K562 (cell line): ENCODE measurements around the gene RPL27. TPM values are rescaled to one million over a fixed set of nuclear protein-coding genes. Genes with fewer than 3 reads are reported as not detected.

Source experiments
- ARHGAP35 ChIP-seq: fragments of 450-650 bp; IDR thresholded peaks from 2 replicates; pipeline ENCODE4 v1.6.1; 2018; ENCODE audit not compliant: partially characterized antibody
- BACH1 ChIP-seq: fragments of 200-800 bp; sonication (Bioruptor generic); IDR thresholded peaks from 2 replicates; pipeline ENCODE4 v1.6.1; 2016; ENCODE audit warnings: missing genetic modification characterization, missing compliant biosample characterization
- ELF2 ChIP-seq: fragments of 250-450 bp; sonication (Bioruptor Pico); IDR thresholded peaks from 2 replicates; pipeline ENCODE4 v1.5.0; 2021; ENCODE audit warnings: mild to moderate bottlenecking
- MTA1 ChIP-seq: fragments of 450-650 bp; IDR thresholded peaks from 2 replicates; pipeline ENCODE4 v1.6.1; 2017; ENCODE audit warnings: borderline replicate concordance
- NR3C1 ChIP-seq: sonication (generic); formaldehyde crosslinking; IDR thresholded peaks from 2 replicates; pipeline ENCODE4 v1.8.1; 2022; ENCODE audit warnings: missing genetic modification reagents
- PCBP1 ChIP-seq: fragments of 200-400 bp; formaldehyde crosslinking; IDR thresholded peaks from 2 replicates; pipeline ENCODE4 v1.6.1; 2018; ENCODE audit warnings: mild to moderate bottlenecking, low read depth, low read length; ENCODE audit not compliant: poor library complexity, severe bottlenecking
- POLR2H ChIP-seq: IDR thresholded peaks from 2 replicates; pipeline ENCODE4 v1.6.1; 2016; ENCODE audit warnings: missing genetic modification characterization, low read depth, mild to moderate bottlenecking, control low read depth, missing compliant biosample characterization, moderate library complexity
- SPI1 ChIP-seq: IDR thresholded peaks from 2 replicates; pipeline ENCODE4 v1.6.1; 2011; ENCODE audit warnings: low read depth, low read length, control low read depth, borderline replicate concordance
- ZNF644 ChIP-seq: fragments of 200-800 bp; sonication (Bioruptor generic); IDR thresholded peaks from 2 replicates; pipeline ENCODE4 v1.6.1; 2016; ENCODE audit warnings: low read depth, missing genetic modification characterization, missing compliant biosample characterization
- ZNF77 ChIP-seq: fragments of 250-450 bp; sonication (Bioruptor Pico); IDR thresholded peaks from 2 replicates; pipeline ENCODE4 v1.5.0; 2020
- polyA plus RNA-seq, 8 experiments: library from polyadenylated mRNA; depleted of rRNA in 4 of 8; stranded (reverse) in 5 of 8; unstranded in 3 of 8; fragments of >200 nt; fragmentation: Nextera tagmentation in 2 of 8; fragmentation: Illumina TruSeq in 1 of 8; extraction: Ambion mirVana in 2 of 8; extraction: Trizol in 1 of 8; gene quantifications; 2 replicates each; pipeline versions ENCODE4 v1.2.1 to v1.2.3, GENCODE V29; 2011 to 2014; ENCODE audit warnings: inconsistent platforms in 1 of 8, missing spikeins in 1 of 8
- total RNA-seq, 7 experiments: library from RNA; depleted of rRNA in 6 of 7; stranded (reverse); fragments of >200 nt in 6 of 7; fragmentation: Illumina TruSeq in 2 of 7; extraction: Trizol in 2 of 7; gene quantifications; 2 replicates each; pipeline versions ENCODE4 v1.2.1 to v1.2.3, GENCODE V29; 2011 to 2021; ENCODE audit warnings: low replicate concordance in 1 of 7
- TF ChIP-seq, protein P1 (sequence below): fragments of 450-650 bp; IDR thresholded peaks from 2 replicates; pipeline ENCODE4 v1.7.0; 2016; ENCODE audit warnings: borderline replicate concordance
- TF ChIP-seq, protein P2 (sequence below): sonication (generic); formaldehyde crosslinking; IDR thresholded peaks from 2 replicates; pipeline ENCODE4 v1.5.0; 2020; ENCODE audit warnings: missing genetic modification reagents
- TF ChIP-seq, protein P3 (sequence below): sonication (generic); formaldehyde crosslinking; IDR thresholded peaks from 2 replicates; pipeline ENCODE4 v1.8.0; 2023; ENCODE audit warnings: missing genetic modification reagents, mild to moderate bottlenecking, borderline replicate concordance
- TF ChIP-seq, protein P4 (sequence below): fragments of 250-450 bp; sonication (Bioruptor Pico); IDR thresholded peaks from 2 replicates; pipeline ENCODE4 v1.4.0; 2020; ENCODE audit warnings: mild to moderate bottlenecking

RPL27 gene
- total and polyA plus RNA-seq, 9 of the 15 experiments (the other 6 are each of a cell fraction or from before 2014, with no cell fraction given) = 1,539 to 6,155 (median 3,710) TPM

DNA sequence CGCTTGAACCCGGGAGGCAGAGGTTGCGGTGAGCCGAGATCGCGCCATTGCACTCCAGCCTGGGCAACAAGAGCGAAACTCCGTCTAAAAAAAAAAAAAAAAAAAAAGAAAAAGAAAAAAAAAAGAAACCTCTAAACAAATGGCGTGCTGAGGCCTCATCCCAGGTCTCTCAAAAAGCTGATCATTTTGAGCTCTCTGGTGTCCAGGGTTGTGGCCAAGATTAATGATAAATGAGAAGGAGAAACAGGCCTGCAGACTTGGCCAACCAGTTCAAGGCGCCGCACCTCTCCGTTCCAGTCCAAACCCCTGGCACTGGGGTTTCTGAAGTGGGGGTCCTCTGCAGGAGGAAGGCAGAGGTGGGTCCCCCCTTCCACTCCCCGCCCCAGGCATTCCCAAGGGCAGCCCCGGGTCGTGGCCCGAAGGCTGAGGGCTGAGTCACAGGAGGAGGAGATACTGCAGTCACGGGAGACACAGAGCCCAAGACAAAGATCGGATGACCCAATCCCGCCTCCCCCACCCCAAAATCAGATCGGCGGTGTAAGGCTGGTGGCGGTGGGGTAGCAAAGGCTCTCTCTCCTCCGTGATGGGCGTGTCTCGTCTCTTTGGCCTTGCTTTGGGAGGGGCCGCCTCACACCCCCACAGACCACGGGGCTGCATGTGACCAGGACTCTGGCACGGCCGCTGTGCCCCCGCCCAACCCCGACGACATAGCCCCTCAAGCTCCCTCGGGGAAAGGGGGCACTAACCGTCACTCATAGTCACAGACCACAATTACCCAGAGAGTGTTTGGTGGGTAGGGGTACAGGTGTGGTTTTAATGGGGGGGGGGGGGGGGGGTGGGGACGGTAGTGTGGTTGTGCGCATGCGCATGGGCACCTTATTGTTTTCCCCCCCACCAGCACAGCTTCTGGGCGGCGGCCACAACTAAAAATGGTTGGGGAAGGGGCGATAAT is 22.8 kb downstream of the RPL27 start (continued):
- TF ChIP-seq PCBP1 (no peak), MTA1 (peak; percentile 81), ZNF644 (tag) (peak; percentile 21; the same call in 1 of the 2 replicates), ARHGAP35 (no peak), ZNF77 (CRISPR knock-in tag) (no peak), NR3C1 (no peak), POLR2H (tag) (no peak; the same call in 1 of the 2 replicates), SPI1 (no peak), ELF2 (CRISPR knock-in tag) (no peak; the same call in 1 of the 2 replicates), BACH1 (0 out of 2 replicates have a peak, but pooled peaks have one; percentile 5)
- TF ChIP-seq, protein P1, sequence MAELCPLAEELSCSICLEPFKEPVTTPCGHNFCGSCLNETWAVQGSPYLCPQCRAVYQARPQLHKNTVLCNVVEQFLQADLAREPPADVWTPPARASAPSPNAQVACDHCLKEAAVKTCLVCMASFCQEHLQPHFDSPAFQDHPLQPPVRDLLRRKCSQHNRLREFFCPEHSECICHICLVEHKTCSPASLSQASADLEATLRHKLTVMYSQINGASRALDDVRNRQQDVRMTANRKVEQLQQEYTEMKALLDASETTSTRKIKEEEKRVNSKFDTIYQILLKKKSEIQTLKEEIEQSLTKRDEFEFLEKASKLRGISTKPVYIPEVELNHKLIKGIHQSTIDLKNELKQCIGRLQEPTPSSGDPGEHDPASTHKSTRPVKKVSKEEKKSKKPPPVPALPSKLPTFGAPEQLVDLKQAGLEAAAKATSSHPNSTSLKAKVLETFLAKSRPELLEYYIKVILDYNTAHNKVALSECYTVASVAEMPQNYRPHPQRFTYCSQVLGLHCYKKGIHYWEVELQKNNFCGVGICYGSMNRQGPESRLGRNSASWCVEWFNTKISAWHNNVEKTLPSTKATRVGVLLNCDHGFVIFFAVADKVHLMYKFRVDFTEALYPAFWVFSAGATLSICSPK = no peak
- TF ChIP-seq, protein P2, sequence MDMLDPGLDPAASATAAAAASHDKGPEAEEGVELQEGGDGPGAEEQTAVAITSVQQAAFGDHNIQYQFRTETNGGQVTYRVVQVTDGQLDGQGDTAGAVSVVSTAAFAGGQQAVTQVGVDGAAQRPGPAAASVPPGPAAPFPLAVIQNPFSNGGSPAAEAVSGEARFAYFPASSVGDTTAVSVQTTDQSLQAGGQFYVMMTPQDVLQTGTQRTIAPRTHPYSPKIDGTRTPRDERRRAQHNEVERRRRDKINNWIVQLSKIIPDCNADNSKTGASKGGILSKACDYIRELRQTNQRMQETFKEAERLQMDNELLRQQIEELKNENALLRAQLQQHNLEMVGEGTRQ (CRISPR knock-in tag) = peak; percentile 83
- TF ChIP-seq, protein P3, sequence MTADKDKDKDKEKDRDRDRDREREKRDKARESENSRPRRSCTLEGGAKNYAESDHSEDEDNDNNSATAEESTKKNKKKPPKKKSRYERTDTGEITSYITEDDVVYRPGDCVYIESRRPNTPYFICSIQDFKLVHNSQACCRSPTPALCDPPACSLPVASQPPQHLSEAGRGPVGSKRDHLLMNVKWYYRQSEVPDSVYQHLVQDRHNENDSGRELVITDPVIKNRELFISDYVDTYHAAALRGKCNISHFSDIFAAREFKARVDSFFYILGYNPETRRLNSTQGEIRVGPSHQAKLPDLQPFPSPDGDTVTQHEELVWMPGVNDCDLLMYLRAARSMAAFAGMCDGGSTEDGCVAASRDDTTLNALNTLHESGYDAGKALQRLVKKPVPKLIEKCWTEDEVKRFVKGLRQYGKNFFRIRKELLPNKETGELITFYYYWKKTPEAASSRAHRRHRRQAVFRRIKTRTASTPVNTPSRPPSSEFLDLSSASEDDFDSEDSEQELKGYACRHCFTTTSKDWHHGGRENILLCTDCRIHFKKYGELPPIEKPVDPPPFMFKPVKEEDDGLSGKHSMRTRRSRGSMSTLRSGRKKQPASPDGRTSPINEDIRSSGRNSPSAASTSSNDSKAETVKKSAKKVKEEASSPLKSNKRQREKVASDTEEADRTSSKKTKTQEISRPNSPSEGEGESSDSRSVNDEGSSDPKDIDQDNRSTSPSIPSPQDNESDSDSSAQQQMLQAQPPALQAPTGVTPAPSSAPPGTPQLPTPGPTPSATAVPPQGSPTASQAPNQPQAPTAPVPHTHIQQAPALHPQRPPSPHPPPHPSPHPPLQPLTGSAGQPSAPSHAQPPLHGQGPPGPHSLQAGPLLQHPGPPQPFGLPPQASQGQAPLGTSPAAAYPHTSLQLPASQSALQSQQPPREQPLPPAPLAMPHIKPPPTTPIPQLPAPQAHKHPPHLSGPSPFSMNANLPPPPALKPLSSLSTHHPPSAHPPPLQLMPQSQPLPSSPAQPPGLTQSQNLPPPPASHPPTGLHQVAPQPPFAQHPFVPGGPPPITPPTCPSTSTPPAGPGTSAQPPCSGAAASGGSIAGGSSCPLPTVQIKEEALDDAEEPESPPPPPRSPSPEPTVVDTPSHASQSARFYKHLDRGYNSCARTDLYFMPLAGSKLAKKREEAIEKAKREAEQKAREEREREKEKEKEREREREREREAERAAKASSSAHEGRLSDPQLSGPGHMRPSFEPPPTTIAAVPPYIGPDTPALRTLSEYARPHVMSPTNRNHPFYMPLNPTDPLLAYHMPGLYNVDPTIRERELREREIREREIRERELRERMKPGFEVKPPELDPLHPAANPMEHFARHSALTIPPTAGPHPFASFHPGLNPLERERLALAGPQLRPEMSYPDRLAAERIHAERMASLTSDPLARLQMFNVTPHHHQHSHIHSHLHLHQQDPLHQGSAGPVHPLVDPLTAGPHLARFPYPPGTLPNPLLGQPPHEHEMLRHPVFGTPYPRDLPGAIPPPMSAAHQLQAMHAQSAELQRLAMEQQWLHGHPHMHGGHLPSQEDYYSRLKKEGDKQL (CRISPR knock-in tag) = no peak
- TF ChIP-seq, protein P4, sequence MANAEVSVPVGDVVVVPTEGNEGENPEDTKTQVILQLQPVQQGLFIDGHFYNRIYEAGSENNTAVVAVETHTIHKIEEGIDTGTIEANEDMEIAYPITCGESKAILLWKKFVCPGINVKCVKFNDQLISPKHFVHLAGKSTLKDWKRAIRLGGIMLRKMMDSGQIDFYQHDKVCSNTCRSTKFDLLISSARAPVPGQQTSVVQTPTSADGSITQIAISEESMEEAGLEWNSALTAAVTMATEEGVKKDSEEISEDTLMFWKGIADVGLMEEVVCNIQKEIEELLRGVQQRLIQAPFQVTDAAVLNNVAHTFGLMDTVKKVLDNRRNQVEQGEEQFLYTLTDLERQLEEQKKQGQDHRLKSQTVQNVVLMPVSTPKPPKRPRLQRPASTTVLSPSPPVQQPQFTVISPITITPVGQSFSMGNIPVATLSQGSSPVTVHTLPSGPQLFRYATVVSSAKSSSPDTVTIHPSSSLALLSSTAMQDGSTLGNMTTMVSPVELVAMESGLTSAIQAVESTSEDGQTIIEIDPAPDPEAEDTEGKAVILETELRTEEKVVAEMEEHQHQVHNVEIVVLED = no peak; the same call in 1 of the 2 replicates
